Neural cell (in vitro differentiated cells): ENCODE results near the gene CLEC20A.

ENCODE experiments used
- CTCF ChIP-seq: fragments of 450-650 bp; IDR thresholded peaks from 2 replicates; pipeline ENCODE4 v1.5.1; 2014; ENCODE audit warnings: antibody characterized with exemption, mild to moderate bottlenecking, moderate library complexity; ENCODE audit not compliant: poor library complexity, severe bottlenecking
- TAF1 ChIP-seq: IDR thresholded peaks from 2 replicates; pipeline ENCODE4 v1.6.1; 2012; ENCODE audit warnings: low read depth

- no peak for TF ChIP-seq CTCF
- TF ChIP-seq TAF1, result no peak
Observed at GRCh38 chr1:178529364-178530036, 32.7 kb upstream of the CLEC20A start.
